GM12878 (cell line): ENCODE data around the gene PKP3.

Experiments used
- CREM ChIP-seq: IDR thresholded peaks from 2 replicates; pipeline ENCODE4 v1.6.1; 2014; ENCODE audit warnings: antibody characterized with exemption, low read depth
- POLR2AphosphoS5 ChIP-seq: IDR thresholded peaks from 2 replicates; pipeline ENCODE4 v1.6.1; 2011; ENCODE audit warnings: mild to moderate bottlenecking, low read length, inconsistent platforms
- TF ChIP-seq, protein P1 (sequence below): IDR thresholded peaks from 2 replicates; pipeline ENCODE4 v1.6.1; 2012; ENCODE audit warnings: mild to moderate bottlenecking, low read depth, low read length
- TF ChIP-seq, protein P2 (sequence below): IDR thresholded peaks from 2 replicates; pipeline ENCODE4 v1.6.1; 2011; ENCODE audit warnings: low read depth, low read length, improper control_type of control experiment, borderline replicate concordance

DNA sequence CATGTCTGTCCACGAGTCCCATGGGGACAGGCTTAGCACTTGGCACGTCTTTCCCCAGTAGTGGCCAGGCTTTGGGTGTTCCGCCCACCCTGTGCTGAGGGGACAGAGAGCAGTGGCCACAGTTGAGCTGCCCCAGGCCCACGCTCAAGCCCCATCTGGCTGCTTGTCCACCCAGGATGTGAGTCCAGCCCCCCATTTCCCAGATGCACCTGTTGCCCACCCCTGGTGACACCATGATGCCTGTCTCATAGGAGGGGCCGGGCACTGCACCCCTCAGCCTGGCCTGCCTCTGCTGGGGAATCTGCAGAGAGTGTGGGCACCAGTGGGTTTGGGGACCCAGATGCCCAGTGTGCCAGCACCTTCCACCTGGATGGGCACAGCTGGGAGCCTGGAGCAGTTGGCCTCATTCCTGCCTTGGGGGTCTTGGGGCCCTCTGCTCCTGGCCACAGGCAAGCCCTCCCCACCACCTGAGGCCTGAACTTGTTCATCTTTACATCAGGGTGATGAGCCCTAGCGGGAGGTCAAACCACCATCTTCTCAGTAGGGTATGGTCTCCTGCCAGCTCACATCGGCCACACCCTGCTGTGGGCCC lies 15.1 kb downstream of the PKP3 start:
- TF ChIP-seq, protein P1, sequence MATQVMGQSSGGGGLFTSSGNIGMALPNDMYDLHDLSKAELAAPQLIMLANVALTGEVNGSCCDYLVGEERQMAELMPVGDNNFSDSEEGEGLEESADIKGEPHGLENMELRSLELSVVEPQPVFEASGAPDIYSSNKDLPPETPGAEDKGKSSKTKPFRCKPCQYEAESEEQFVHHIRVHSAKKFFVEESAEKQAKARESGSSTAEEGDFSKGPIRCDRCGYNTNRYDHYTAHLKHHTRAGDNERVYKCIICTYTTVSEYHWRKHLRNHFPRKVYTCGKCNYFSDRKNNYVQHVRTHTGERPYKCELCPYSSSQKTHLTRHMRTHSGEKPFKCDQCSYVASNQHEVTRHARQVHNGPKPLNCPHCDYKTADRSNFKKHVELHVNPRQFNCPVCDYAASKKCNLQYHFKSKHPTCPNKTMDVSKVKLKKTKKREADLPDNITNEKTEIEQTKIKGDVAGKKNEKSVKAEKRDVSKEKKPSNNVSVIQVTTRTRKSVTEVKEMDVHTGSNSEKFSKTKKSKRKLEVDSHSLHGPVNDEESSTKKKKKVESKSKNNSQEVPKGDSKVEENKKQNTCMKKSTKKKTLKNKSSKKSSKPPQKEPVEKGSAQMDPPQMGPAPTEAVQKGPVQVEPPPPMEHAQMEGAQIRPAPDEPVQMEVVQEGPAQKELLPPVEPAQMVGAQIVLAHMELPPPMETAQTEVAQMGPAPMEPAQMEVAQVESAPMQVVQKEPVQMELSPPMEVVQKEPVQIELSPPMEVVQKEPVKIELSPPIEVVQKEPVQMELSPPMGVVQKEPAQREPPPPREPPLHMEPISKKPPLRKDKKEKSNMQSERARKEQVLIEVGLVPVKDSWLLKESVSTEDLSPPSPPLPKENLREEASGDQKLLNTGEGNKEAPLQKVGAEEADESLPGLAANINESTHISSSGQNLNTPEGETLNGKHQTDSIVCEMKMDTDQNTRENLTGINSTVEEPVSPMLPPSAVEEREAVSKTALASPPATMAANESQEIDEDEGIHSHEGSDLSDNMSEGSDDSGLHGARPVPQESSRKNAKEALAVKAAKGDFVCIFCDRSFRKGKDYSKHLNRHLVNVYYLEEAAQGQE = no peak
- TF ChIP-seq POLR2AphosphoS5 = no peak
- TF ChIP-seq, protein P2, sequence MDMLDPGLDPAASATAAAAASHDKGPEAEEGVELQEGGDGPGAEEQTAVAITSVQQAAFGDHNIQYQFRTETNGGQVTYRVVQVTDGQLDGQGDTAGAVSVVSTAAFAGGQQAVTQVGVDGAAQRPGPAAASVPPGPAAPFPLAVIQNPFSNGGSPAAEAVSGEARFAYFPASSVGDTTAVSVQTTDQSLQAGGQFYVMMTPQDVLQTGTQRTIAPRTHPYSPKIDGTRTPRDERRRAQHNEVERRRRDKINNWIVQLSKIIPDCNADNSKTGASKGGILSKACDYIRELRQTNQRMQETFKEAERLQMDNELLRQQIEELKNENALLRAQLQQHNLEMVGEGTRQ = no peak
- TF ChIP-seq CREM = no peak
